Bronchial epithelial cell (primary cell): ENCODE data around the gene NELL1. TPM values are rescaled to one million over a fixed set of nuclear protein-coding genes. Genes with fewer than 3 reads are reported as not detected.

Source experiments
- DNase-seq: peaks from one replicate; pipeline ENCODE4 v3.0.0-alpha.2; 2010; ENCODE audit warnings: low read depth
- FAIRE-seq: peaks from 2 replicates; lab custom pipeline; 2011; peaks lifted over from hg19 to GRCh38; lab: Jason Lieb, UNC
- H3K27me3 ChIP-seq: 2 replicates; pipeline ENCODE4 v1.5.1; 2011; ENCODE audit warnings: low read length; ENCODE audit not compliant: control insufficient read depth, insufficient read depth
- H3K36me3 ChIP-seq: 2 replicates; pipeline ENCODE4 v1.5.1; 2011; ENCODE audit warnings: low read length; ENCODE audit not compliant: control insufficient read depth, insufficient read depth
- H3K4me3 ChIP-seq: 2 replicates; pipeline ENCODE4 v1.5.1; 2011; ENCODE audit warnings: mild to moderate bottlenecking, low read depth, low read length, control low read depth
- total RNA-seq: library from RNA; depleted of rRNA; stranded (reverse); fragments of >200 nt; gene quantifications from 2 replicates; pipeline ENCODE4 v1.2.1, GENCODE V29; 2014
- TF ChIP-seq, protein P1 (sequence below): IDR thresholded peaks from 2 replicates; pipeline ENCODE4 v1.5.1; 2011; ENCODE audit warnings: mild to moderate bottlenecking, moderate library complexity, low read length, control low read depth, inconsistent platforms; ENCODE audit not compliant: insufficient read depth, severe bottlenecking

NELL1 gene
- total RNA-seq, 1 donor from 2014 or later, result not detected

DNA sequence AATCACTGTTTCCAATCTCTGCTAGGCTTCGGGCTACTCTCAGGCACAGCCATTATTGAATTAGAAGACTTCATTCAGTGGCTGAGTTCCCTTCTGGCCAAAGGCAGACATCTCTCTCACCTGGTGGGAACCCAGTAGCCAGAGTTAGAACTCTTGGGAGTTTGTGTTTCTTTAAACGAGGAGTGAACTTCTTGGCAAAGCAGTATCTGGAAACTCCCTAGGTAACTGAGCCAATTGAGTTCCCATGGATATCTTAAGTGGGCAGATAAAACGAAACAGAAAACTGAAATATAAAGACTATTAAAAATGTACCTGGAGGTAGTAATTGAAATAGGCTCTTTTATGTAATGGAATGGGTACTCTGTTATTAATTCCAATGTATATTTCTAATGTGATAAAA is 125.6 kb downstream of the NELL1 start:
- Histone ChIP-seq H3K36me3 (no peaks in the 10 kb centered on the region), H3K27me3 (no peaks in the 10 kb centered on the region), H3K4me3 (no peak overlapping the region)
- TF ChIP-seq, protein P1, sequence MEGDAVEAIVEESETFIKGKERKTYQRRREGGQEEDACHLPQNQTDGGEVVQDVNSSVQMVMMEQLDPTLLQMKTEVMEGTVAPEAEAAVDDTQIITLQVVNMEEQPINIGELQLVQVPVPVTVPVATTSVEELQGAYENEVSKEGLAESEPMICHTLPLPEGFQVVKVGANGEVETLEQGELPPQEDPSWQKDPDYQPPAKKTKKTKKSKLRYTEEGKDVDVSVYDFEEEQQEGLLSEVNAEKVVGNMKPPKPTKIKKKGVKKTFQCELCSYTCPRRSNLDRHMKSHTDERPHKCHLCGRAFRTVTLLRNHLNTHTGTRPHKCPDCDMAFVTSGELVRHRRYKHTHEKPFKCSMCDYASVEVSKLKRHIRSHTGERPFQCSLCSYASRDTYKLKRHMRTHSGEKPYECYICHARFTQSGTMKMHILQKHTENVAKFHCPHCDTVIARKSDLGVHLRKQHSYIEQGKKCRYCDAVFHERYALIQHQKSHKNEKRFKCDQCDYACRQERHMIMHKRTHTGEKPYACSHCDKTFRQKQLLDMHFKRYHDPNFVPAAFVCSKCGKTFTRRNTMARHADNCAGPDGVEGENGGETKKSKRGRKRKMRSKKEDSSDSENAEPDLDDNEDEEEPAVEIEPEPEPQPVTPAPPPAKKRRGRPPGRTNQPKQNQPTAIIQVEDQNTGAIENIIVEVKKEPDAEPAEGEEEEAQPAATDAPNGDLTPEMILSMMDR, result no peak
- DNase-seq (no peak), FAIRE-seq (no peak)

- no peaks in the 10 kb centered on the region for H3K27me3 ChIP-seq
- TF ChIP-seq, protein P1, result no peak
- no peak for FAIRE-seq
- no peaks in the 10 kb centered on the region for H3K36me3 ChIP-seq
- DNase-seq, result no peak
- H3K4me3 ChIP-seq, result no peak overlapping the region
Observed at GRCh38 chr11:20808328-20808727, 138.9 kb downstream of the NELL1 start.

DNA sequence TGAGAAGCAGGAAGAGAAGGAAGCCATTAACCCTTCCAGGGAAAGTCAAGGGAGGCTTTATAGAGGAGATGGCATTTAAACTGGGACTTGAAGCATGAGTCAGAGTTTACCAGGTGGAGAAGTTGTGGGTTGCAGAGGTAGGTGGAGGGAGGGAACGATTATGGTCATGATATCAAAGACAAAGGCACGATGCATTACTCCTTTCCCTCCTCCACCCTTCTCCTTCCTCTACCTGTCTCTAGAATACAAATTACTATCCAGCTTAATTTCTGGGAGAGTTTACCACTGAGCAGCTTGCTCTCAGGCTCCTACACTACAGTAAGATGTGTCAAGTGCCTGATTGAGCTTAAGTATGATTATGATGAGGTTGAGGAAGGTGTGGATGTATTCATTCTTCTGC is 151.7 kb downstream of the NELL1 start:
- H3K4me3 ChIP-seq, result no peak overlapping the region
- no peaks in the 10 kb centered on the region for H3K27me3 ChIP-seq
- TF ChIP-seq, protein P1, result no peak
- DNase-seq (no peak), FAIRE-seq (no peak)
- no peaks in the 10 kb centered on the region for H3K36me3 ChIP-seq

- DNase-seq (no peak), FAIRE-seq (no peak)
- H3K27me3 ChIP-seq, result no peaks in the 10 kb centered on the region
- TF ChIP-seq, protein P1, result no peak
- no peaks in the 10 kb centered on the region for H3K36me3 ChIP-seq
- H3K4me3 ChIP-seq, result no peak overlapping the region
Observed at GRCh38 chr11:20821470-20821869, 152.1 kb downstream of the NELL1 start.

- Histone ChIP-seq H3K36me3 (no peaks in the 10 kb centered on the region), H3K4me3 (no peak overlapping the region), H3K27me3 (no peaks in the 10 kb centered on the region)
- TF ChIP-seq, protein P1, result no peak
- no peak for DNase-seq
- FAIRE-seq, result no peak
Observed at GRCh38 chr11:20824773-20825172, 155.4 kb downstream of the NELL1 start.

DNA sequence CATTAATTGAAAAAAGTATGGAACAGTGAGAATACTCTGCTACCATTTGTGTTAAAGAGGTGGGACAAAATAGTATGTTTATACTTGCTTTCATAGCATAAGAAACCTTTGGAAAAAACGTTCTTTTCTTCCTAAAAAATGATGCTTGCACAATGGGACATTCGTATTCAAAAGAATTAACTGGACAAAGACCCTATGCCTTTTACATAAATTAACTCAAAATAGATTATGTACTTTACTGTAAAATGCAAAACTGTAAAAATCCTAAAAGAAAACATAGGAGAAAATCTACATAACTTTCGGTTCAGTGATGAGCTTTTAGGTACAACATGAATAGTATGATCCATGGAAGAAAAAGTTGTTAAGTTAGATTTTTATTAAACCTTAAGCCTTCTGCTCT is 166.2 kb downstream of the NELL1 start:
- H3K27me3 ChIP-seq, result no peaks in the 10 kb centered on the region
- no peak overlapping the region for H3K4me3 ChIP-seq
- DNase-seq, result no peak
- TF ChIP-seq, protein P1, result no peak
- H3K36me3 ChIP-seq, result no peaks in the 10 kb centered on the region
- no peak for FAIRE-seq
